Putamen (tissue), 1 donor: ENCODE results near the gene PHF21B.
"Not testable (repeated sequence)": the region's sequence is repeated elsewhere in the genome, so short reads cannot be mapped to it uniquely, and the experiment has no call there.

ENCODE experiments used
- DNase-seq: peaks from one replicate; pipeline ENCODE4 v3.0.0-alpha.2; 2016; ENCODE audit warnings: low spot score

The PHF21B gene

GRCh38 chr22:44961682-44962081, 48.1 kb downstream of the PHF21B start:
- not testable (repeated sequence) for DNase-seq

DNA sequence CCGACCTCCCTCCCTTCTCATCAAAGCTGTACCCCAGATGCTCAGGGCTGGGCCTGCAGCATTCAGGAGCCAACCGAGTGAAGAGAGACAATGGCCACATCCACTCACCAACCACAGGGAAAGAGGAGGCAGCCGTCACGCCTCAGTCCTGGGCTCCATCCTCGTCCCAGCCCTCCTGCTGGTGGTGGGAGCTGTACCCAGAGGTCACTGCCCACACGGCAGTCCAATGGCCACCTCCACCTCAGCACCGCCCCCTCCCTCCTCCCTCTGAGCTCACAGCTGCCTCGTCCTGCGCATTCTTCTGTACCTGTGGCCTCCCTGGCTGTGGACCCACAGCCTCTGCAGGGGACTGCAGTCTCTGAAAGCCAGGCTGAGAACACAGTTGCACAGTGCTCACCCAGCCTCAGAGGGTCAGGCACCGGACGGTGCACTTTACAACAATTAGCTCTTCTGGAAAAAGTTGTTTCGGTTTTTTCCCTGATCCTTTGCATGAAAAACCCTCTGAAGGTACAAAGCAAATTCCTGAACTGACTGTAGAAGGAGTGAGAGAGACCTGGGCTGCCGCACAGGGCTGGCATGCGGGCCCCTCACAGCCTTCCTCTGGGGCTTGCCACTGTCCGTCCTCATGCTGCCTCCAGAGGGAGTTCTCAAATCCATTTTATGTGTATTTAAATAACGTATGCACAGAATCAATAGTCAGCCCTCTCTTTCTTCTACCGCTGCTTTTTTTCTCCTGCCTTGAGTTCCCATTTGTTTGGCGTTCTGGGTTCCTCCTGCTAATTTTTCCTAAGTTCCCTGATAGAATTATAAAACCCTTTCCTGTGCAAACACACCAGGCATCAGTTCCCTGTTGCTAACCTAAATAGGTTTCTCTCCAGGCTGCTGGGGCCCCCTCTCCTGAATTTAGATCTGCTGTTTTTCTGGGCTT, 52.7 kb downstream of the PHF21B start:
- DNase-seq: no peak

- DNase-seq: no peak
Observed at GRCh38 chr22:44955102-44955501, 54.7 kb downstream of the PHF21B start.

- no peak for DNase-seq
Observed at GRCh38 chr22:44954149-44954548, 55.7 kb downstream of the PHF21B start.

DNA sequence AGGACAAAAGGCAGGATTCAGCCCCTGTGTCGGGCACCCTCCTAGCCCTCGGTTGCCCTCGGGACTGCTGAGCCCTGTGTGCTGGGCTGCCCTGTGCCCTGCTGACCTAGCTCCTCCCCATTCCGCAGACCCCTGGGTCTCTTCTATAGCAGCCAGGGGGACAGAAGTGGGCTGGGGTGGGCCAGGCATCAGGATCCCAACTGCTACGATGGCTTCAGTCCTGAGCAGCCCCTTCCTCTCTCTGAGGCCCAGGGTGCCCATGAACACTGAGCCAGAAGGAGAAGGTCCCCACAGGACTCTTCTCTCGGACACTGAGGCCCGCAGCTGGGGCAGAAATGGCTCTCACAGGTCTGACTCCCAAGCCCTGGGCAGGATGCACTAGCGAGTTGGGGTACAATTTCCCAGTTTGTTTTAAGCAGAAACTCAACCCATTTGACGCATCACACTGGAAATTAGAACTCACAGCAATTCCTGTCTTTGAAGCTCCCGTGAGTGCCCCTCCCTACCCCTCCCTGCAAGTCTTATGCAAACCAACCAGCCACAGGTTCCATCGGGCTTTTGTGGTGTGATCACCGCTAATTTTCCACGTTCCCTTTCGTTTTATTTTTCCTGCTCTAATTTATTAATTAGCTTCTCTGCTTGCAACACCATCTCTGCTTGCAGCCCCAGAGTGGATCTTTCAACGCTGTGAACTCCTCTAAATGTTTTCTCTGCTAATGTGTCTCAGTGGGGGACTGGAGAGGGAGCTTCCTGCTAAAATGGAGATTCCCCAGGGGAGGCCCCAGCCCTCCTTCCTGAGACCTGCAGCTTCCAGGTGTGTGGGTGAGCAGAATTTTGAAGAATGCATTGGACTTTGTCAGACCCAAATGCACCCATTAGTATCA, 56.7 kb downstream of the PHF21B start:
- no peak for DNase-seq

DNA sequence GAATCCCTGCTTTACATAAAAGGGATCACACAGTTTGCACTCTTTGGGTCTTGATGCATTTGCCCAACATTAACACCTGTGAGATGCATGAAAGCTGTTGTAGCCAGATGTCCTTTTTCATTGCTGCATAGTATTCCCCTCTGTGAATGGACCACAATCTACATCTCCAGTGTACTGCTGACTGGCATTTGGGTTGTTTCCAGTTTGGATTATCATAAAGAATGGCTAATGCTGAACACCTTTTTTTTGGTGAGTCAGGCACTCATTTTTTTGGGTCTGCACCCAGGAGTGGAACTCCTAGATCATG, 58.3 kb downstream of the PHF21B start:
- no peak for DNase-seq

GRCh38 chr22:44950806-44951509, 58.8 kb downstream of the PHF21B start:
- no peak for DNase-seq

GRCh38 chr22:44947846-44948245, 62.0 kb downstream of the PHF21B start:
- no peak for DNase-seq

- peak; percentile 43 for DNase-seq
Observed at GRCh38 chr22:44947049-44947448, 62.8 kb downstream of the PHF21B start.

GRCh38 chr22:44944883-44945601, 64.8 kb downstream of the PHF21B start:
- DNase-seq: no peak

DNA sequence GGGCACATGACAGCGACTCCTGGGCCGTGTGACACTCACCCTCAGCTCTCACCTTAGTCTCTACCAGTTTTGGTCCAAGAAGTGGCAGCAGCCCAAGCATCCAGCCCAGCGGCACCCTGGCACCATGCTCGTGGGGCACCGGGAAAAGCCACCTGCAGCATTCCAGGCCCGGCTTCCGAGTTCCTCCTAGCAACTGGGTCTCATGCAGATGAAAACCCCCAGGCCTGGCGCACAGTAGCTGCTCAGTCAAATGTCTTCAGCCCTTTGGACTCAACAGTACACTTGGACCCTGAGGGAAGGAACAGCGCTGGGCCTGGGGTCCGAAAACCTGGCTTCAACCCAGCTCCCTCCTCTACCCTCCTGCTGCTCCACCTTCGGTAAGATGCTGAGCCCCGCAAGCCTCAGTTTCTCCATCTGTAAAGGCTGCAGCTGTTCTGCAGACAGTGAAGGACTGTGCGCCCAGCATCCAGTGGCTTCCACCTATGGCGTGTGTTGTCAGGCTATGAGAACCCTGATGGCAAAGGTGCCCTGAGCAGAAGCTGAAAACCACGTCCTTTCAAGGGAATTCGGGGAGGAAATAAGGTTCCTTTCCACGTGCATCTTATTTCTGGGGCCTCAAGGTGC, 66.0 kb downstream of the PHF21B start:
- DNase-seq: no peak

- no peak for DNase-seq
Observed at GRCh38 chr22:44942979-44943700, 66.7 kb downstream of the PHF21B start.

DNA sequence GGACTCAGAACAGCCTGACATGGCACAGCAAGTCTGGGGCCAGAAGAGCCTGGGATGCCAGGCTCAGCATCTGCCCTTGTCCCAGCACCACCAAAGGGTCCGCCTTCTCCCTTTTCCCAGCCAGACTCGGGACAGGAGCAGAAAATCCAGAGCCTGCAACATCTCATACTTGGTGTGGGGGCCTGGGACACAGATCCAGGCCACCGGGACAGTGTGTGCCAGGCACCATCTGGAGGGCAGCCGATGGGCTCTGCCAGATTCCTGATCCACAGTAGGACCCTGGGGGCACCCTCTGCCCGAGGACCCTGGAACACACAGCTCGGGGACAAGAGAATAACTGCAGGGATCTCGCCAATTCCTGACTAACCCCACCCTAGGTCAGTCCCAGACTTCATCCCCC, 67.7 kb downstream of the PHF21B start:
- DNase-seq: no peak

- no peak for DNase-seq
Observed at GRCh38 chr22:44941207-44941606, 68.6 kb downstream of the PHF21B start.

DNA sequence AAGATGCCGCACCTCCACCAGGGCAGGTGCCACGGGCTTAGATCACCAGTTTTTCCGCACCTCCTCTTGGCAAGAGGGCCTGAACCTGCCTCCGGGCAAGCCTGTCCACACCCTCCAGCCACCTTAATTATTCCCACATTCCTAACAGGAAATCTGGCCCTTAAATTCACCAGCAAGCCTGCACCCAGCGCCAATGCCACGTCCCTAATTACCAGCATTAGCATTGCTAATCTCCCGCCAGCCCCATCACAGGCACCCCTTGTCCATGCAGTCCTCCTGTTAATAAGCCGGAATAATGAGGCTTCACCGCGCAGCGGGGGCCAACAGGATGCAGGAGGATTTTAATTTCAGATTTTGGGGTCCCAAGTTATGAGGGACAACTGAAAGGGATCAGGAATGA, 69.7 kb downstream of the PHF21B start:
- no peak for DNase-seq

- DNase-seq: no peak
Observed at GRCh38 chr22:44939451-44939850, 70.4 kb downstream of the PHF21B start.

GRCh38 chr22:44938886-44939285, 70.9 kb downstream of the PHF21B start:
- DNase-seq: no peak

DNA sequence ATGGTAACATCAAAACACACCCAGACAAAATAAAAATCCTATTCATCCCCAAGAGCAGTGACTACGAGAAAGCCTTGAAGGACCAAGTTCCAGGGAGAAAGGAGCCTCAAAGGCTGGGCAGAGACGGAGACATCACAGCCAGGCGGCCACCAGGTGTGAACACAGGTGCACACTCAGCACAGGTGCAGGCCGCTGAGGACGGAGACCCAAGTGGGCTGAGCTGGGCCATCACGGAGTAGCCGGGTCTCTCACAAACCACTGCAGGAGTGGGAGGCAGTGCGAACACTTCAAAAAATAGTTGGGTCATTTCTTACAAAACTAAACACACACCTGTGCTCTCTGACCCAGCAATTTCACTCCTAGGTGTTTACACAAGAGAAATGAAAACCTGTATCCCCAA, 72.6 kb downstream of the PHF21B start:
- DNase-seq: no peak

DNA sequence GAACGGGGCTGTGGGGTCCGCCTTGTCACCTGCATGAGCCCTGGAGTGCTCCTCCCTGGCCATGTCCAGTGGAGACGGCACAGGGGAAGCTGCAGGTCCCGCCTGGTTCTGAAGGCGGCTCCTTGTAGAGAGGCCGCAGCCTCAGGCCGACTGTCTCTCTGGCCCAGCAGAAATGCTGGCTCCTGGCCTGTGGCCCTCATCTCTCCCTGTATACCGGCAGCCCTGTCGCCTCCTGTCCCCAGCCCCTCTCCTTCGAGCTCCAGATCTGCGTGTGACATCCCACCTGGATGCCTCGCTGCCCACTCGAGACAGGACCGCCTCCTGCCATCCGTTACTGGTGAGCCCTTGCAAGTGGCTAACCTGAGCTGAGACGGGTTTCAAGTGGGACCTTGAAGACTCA, 73.6 kb downstream of the PHF21B start:
- no peak for DNase-seq

DNA sequence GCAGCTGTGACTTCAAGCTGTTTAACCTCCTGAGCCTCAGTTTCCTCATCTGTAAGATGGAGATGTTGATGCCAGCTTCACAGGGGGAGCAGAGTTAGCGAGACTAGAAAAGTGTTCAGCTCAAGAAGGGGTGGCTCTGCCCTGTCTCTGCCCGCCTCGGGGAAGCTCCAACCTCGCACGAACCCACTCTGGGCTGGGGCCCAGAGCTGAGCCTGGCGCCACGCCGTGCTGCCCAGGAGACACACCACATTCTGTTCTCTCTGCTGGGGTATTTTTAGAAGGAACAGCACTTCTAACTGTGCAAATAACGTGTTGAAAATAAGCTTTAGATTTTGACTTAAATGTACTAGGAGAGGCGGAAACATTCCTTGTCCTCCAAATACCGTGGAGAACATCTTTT, 74.1 kb downstream of the PHF21B start:
- DNase-seq: no peak

DNA sequence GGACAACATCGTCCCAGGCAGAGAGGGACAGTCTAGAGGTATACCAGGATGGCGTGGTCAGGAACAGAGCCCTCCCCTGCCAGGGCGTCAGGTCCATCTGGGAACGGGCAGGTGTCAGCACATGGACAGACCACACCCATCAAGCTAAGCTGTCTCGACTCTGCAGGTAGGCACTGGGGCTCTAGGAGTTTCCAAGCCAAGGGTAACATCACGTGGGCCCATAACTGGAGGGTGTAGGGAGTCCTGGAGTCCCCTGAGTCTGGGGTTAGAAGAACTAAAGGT, 75.4 kb downstream of the PHF21B start:
- no peak for DNase-seq
